ENCODE data around the gene C1QB. TPM values are rescaled to one million over a fixed set of nuclear protein-coding genes. Genes with fewer than 3 reads are reported as not detected.

The C1QB gene
- total RNA-seq, 1 donor from 2014 or later: not detected

GRCh38 chr1:22709227-22709626 lies 56.2 kb downstream of the C1QB start:
- no peak for DNase-seq (ENCODE audit: extremely low spot score, unreplicated experiment)
- Mint-ChIP-seq H3K4me3 (ENCODE audit: unreplicated experiment) (no peak overlapping the region), H3K9me3 (ENCODE audit: unreplicated experiment) (no peaks in the 10 kb centered on the region), H3K36me3 (ENCODE audit: unreplicated experiment) (no peaks in the 10 kb centered on the region), H3K27me3 (ENCODE audit: unreplicated experiment) (no peaks in the 10 kb centered on the region), H3K27ac (ENCODE audit: unreplicated experiment) (no peak overlapping the region), H3K4me1 (ENCODE audit: unreplicated experiment) (peaks cover 21% of the 10 kb centered on the region)
- peak; percentile 28 for TF ChIP-seq CTCF (IDR thresholded peaks at IDR 0.05)

GRCh38 chr1:22709891-22710700 lies 57.1 kb downstream of the C1QB start:
- Mint-ChIP-seq H3K4me3 (ENCODE audit: unreplicated experiment) (peak overlapping the region; percentile 64), H3K4me1 (ENCODE audit: unreplicated experiment) (peaks cover 21% of the 10 kb centered on the region), H3K9me3 (ENCODE audit: unreplicated experiment) (no peaks in the 10 kb centered on the region), H3K27ac (ENCODE audit: unreplicated experiment) (no peak overlapping the region), H3K27me3 (ENCODE audit: unreplicated experiment) (no peaks in the 10 kb centered on the region), H3K36me3 (ENCODE audit: unreplicated experiment) (no peaks in the 10 kb centered on the region)
- no peak for TF ChIP-seq CTCF (IDR thresholded peaks at IDR 0.05)
- DNase-seq (ENCODE audit: extremely low spot score, unreplicated experiment): no peak

- H3K4me3 Mint-ChIP-seq (ENCODE audit: unreplicated experiment): peak within 1 kb of the TSS; percentile 76
- H3K27ac Mint-ChIP-seq (ENCODE audit: unreplicated experiment): peak within 1 kb of the TSS; percentile 56
- no peaks in the 10 kb centered on the region for H3K27me3 Mint-ChIP-seq (ENCODE audit: unreplicated experiment)
- TF ChIP-seq CTCF (IDR thresholded peaks at IDR 0.05): no peak
- peaks cover 21% of the 10 kb centered on the region for H3K4me1 Mint-ChIP-seq (ENCODE audit: unreplicated experiment)
- DNase-seq (ENCODE audit: extremely low spot score, unreplicated experiment): no peak
- no peaks in the 10 kb centered on the region for H3K9me3 Mint-ChIP-seq (ENCODE audit: unreplicated experiment)
- no peaks in the 10 kb centered on the region for H3K36me3 Mint-ChIP-seq (ENCODE audit: unreplicated experiment)
Observed at GRCh38 chr1:22710701-22711049, 57.6 kb downstream of the C1QB start, which contains the start of gene EPHB2. Gene EPHB2, plus strand, starts transcription at chr1:22710839. Its CDS starts 144 bp downstream, at chr1:22710983.

- no peak overlapping the region for H3K27ac Mint-ChIP-seq (ENCODE audit: unreplicated experiment)
- no peaks in the 10 kb centered on the region for H3K9me3 Mint-ChIP-seq (ENCODE audit: unreplicated experiment)
- H3K27me3 Mint-ChIP-seq (ENCODE audit: unreplicated experiment): no peaks in the 10 kb centered on the region
- H3K4me3 Mint-ChIP-seq (ENCODE audit: unreplicated experiment): no peak overlapping the region
- no peak for DNase-seq (ENCODE audit: extremely low spot score, unreplicated experiment)
- peaks cover 21% of the 10 kb centered on the region for H3K4me1 Mint-ChIP-seq (ENCODE audit: unreplicated experiment)
- no peaks in the 10 kb centered on the region for H3K36me3 Mint-ChIP-seq (ENCODE audit: unreplicated experiment)
- TF ChIP-seq CTCF (IDR thresholded peaks at IDR 0.05): no peak
Observed at GRCh38 chr1:22711071-22711470, 58.0 kb downstream of the C1QB start.

Small RNA genes within 50 kb of the gene (microRNA-seq; reads per million reads assigned to microRNA genes)
- gene MIR6127 (ENCODE audit: unreplicated experiment): not detected

Other genes with a start within 250 kb of the C1QB start
- gene ZBTB40, start 201.4 kb upstream of the C1QB start, total RNA-seq: 22.5 and 23.6 TPM in 2 replicates
- 0.51 and 0.55 TPM in 2 replicates for gene EPHA8, start 89.7 kb upstream of the C1QB start, total RNA-seq
- gene C1QA, start 16.6 kb upstream of the C1QB start, total RNA-seq: not detected in 2 replicates
- gene C1QC, start 9.6 kb upstream of the C1QB start, total RNA-seq: not detected in 2 replicates
- gene EPHB2, start 57.6 kb downstream of the C1QB start, total RNA-seq: 32.5 and 33.6 TPM in 2 replicates

All from osteocyte (in vitro differentiated cells).